C4-2B (cell line): ENCODE measurements around the gene ACTL8.

Experiments
- ZFX ChIP-seq: fragments of 450-650 bp; IDR thresholded peaks from 2 replicates; pipeline ENCODE4 v1.6.1; 2017
- TF ChIP-seq, protein P1 (sequence below): fragments of 450-650 bp; conservative IDR thresholded peaks from 2 replicates; pipeline ENCODE4 v1.5.1; 2017; ENCODE audit warnings: mild to moderate bottlenecking

DNA sequence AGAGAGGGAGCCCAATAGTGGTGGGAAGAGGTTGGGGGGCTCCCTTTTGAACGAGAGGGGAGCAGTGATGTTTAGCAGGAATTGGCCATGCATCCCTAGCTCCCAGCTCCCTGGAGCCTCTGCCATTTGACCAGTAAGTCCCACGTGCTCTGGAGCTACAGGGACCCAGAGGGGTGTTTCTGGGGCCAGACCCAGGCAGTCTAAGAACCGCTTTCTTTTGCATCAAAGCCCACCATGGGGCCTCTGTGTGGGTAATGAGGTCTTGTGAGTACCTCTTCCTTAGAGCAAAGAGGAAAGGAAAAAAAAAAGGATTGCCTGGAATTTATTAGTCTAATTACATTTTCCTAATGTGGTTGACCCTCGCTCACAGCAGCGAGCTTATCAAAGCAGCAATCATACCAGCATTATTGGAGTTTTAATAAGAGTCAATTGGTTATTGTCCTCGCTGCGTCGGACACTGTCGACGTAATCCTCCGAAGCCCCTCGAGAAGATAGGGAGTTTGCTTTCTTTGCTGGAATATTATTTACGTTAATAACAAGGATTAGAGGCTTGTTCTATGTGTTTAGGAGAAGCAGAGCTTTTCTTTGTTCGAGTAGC is 17.6 kb downstream of the ACTL8 start:
- TF ChIP-seq, protein P1, sequence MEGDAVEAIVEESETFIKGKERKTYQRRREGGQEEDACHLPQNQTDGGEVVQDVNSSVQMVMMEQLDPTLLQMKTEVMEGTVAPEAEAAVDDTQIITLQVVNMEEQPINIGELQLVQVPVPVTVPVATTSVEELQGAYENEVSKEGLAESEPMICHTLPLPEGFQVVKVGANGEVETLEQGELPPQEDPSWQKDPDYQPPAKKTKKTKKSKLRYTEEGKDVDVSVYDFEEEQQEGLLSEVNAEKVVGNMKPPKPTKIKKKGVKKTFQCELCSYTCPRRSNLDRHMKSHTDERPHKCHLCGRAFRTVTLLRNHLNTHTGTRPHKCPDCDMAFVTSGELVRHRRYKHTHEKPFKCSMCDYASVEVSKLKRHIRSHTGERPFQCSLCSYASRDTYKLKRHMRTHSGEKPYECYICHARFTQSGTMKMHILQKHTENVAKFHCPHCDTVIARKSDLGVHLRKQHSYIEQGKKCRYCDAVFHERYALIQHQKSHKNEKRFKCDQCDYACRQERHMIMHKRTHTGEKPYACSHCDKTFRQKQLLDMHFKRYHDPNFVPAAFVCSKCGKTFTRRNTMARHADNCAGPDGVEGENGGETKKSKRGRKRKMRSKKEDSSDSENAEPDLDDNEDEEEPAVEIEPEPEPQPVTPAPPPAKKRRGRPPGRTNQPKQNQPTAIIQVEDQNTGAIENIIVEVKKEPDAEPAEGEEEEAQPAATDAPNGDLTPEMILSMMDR, result no peak
- no peak for TF ChIP-seq ZFX
